HG02571 (cell line): ENCODE measurements around the gene EDRF1.

ENCODE experiments used
- ATAC-seq: cut with Tn5 transposase; IDR thresholded peaks from one replicate; pipeline ENCODE4 v1.9.1; 2021; ENCODE audit warnings: mild to moderate bottlenecking, moderate library complexity; ENCODE audit not compliant: unreplicated experiment

The EDRF1 gene

DNA sequence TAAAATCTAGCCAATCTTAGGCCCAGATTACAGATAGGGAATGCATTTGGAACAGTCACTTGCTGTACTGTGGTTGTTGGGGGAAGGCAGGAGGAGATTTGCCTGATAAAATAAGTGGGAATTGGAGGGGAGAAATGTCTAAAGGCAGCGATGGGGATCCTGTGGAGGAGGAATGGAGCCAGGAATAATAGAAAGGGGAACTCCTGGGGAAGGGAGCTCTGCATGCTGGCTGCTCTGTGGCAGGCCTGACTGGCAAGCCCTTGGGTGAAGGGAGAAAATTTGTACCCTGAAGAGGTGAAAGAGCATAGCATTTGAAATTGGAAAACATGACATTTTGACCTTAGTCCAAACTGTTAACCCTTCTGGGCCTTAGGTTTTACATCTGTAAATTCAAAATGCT lies 42.5 kb downstream of the EDRF1 start:
- ATAC-seq, result no peak

- ATAC-seq, result no peak
Observed at GRCh38 chr10:125762692-125763648, 43.5 kb downstream of the EDRF1 start.

- no peak for ATAC-seq
Observed at GRCh38 chr10:125765835-125766234, 46.3 kb downstream of the EDRF1 start.

DNA sequence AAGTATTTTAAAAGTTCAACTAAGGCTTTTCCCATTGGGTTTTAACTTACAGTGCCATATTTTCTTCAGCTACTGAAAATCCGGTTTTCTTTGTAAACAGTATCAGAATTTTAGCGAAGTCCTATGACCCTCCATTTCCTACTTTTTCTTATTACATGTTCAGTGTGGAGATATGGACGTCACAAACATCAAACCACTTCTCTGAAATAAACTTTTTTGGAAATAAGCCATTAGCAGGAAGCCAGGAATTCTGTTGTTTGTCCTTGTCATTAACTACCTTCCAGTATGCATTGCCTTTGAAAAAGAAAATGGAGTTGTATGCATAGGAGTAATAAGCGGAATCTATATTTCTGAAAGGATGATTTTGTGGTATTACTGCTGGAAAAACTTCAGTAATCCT lies 47.0 kb downstream of the EDRF1 start:
- no peak for ATAC-seq

GRCh38 chr10:125768219-125768855 lies 48.8 kb downstream of the EDRF1 start:
- ATAC-seq, result no peak

DNA sequence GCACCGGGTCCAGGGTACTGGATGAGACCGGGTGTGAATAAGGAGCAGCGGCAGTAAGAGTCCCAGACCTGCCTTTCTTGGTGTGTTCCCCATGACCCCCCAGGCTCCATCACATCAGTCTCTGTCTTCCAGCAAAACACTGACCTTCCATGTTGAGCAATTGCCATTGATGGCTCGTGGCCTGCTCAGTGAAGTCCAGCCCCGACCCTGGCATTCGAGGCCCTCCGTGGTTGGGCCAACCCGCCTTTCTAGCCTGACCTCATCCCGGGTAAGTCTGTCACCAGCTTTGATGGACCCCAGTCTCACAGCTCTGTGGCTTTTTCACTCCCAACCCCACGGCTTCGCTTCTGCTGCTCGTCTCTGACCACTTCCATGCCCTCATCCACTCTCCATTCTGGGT lies 49.7 kb downstream of the EDRF1 start:
- ATAC-seq, result no peak

GRCh38 chr10:125770844-125771243 lies 51.3 kb downstream of the EDRF1 start:
- no peak for ATAC-seq

GRCh38 chr10:125772112-125772863 lies 52.8 kb downstream of the EDRF1 start:
- no peak for ATAC-seq

GRCh38 chr10:125772864-125773180 lies 53.3 kb downstream of the EDRF1 start:
- ATAC-seq, result no peak

GRCh38 chr10:125773687-125774543 lies 54.4 kb downstream of the EDRF1 start:
- no peak for ATAC-seq

- ATAC-seq, result no peak
Observed at GRCh38 chr10:125774581-125775191, 55.2 kb downstream of the EDRF1 start.

DNA sequence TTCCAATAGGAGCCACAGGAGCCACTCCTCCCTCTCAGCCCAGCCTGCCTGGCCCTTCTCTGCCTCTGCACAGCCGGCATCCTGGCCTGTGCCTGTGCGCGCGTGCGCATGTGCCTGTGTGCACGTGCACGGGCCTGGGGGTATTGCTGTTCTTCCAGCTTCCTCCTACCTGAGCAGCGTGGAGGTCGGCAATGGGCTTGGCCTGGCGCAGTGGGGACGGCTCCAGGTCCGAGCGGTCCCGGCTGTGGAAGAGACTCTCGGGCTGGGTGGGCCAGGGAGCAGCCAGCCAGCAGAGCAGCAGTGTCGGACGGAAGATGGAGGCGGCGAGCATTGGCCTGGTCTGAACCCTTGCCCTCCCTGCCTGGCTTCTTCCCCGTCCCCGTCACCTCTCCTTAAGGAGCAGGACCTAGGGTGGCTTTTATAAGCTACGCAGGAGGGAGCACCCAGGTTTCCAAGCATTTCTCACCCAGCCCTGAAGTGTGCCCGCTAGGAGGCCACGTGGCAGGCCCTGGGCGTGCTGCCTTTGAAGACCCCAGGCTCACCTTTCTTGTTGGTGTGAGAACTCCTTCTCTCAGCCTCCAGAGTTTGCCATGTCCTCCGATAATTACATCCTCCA lies 56.1 kb downstream of the EDRF1 start, which contains the start of gene MMP21:
Gene MMP21 (minus strand): TSS at position 331 of the 616 bp plus-strand sequence. CDS start 0 bp downstream, at position 331.
- ATAC-seq, result no peak

DNA sequence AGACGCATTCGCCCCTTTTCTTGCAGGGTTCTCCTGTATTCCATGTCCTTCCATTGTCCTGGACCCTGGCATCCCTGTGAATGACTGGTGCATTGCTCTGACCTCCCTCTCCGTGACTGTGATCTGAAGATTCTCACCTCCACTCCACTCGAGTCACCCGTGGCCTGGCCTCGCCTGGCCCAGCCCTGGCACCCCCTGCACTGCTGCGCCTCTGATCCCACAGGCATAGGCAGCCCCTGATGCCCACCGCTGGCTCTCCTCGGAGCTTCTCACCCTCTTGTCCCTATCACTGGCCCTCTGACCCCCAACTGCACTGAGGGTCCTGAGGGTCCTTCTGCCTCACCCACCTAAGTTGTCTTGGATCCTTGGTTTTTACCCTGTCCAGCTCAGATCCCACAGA lies 58.3 kb downstream of the EDRF1 start:
- ATAC-seq, result no peak

DNA sequence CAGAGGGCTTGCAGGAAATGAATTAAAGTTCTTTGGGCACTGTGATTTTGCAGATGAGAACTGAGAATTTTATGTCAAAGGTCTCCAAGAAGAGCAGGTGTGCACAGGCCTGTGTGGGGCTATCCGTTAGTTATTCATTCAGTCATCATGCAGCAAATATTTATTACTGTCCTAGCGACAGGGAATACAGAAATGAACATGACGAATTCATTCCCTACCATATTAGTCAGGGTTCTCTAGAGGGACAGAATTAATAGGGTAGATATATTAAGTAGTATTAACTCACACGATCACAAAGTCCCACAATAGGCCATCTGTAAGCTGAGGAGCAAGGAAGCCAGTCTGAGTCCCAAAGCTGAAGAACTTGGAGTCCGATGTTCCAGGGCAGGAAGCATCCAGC lies 59.0 kb downstream of the EDRF1 start:
- ATAC-seq, result no peak

GRCh38 chr10:125779403-125780327 lies 60.2 kb downstream of the EDRF1 start:
- no peak for ATAC-seq

DNA sequence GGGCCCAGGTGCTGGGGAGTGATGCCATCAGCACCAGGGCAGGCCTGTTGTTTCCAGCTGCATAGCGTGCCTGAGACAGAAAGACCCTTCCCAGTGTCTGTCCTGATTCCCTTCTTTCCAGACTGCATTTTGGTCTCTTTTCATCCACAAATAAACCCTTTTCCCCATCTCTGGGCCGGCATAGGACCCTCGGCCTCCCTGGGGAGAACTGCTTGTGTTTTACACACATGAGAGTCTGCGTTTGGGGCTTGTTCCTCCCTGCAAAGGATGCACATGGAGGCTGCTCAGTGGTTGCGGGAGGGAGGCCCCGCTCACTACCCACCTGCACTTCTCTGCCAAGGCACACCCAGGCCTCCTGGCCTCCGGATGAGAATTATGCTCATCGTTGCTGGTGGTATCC lies 61.9 kb downstream of the EDRF1 start:
- no peak for ATAC-seq

- ATAC-seq, result no peak
Observed at GRCh38 chr10:125782054-125782453, 62.5 kb downstream of the EDRF1 start.

GRCh38 chr10:125782616-125783015 lies 63.1 kb downstream of the EDRF1 start:
- ATAC-seq, result no peak

- no peak for ATAC-seq
Observed at GRCh38 chr10:125783408-125783807, 63.9 kb downstream of the EDRF1 start.
